Activated CD4-positive, alpha-beta T cell treated with anti-CD3 and anti-CD28 coated beads, Interleukin-2, Interleukin-4, amounts not matched to agents 100 ng/mL and 50 ng/mL, durations not matched to agents 16 hours and 8 hours (primary cell): ENCODE measurements around the gene NACC2.
A peak's percentile ranks its signal among the peaks of the same experiment; 100 is the strongest.

ENCODE experiments used
- DNase-seq: peaks from one replicate; pipeline ENCODE4 v3.0.0-alpha.2; 2020; ENCODE audit warnings: low spot score

Gene NACC2

DNA sequence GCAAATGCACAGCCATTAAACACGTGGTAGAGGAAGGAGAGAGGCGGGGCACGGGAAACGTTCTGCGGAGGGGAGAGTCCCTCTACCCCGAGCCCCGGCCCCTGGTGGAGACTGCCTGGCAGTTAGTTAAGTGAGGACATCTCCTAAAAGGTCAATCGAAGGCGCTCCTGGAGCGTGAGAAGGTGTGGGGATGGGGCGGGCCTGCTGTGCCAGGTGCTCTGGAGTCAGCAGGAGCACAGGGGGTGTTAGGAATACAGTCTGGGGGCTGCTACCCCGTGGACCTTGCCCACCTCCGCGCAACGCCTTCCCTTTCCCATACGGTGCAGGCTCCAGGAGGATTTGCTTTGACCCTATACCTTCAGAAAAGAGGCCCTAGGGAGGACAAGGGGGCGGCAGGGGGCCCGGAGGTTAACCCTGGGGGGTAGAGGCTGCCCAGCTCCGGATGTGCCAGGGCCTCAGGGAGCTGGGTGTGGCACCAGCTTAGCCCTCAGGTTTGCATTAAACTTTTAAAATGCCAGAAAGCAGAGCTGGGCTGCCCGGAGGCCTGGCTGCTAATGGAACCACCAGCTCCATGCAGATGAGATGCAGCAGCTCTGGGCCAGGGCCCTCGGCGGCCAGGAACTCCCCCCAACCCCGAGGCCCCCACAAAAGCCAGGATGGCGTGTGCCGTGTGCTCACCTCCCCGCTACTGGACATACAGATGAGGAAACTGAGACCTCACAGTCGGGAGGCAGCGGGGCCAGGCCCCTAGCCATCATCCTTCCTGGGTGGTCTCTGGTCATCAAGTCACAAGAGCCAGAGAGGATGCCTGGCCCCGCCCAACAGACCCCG, 39.2 kb downstream of the NACC2 start:
- DNase-seq, result no peak

DNA sequence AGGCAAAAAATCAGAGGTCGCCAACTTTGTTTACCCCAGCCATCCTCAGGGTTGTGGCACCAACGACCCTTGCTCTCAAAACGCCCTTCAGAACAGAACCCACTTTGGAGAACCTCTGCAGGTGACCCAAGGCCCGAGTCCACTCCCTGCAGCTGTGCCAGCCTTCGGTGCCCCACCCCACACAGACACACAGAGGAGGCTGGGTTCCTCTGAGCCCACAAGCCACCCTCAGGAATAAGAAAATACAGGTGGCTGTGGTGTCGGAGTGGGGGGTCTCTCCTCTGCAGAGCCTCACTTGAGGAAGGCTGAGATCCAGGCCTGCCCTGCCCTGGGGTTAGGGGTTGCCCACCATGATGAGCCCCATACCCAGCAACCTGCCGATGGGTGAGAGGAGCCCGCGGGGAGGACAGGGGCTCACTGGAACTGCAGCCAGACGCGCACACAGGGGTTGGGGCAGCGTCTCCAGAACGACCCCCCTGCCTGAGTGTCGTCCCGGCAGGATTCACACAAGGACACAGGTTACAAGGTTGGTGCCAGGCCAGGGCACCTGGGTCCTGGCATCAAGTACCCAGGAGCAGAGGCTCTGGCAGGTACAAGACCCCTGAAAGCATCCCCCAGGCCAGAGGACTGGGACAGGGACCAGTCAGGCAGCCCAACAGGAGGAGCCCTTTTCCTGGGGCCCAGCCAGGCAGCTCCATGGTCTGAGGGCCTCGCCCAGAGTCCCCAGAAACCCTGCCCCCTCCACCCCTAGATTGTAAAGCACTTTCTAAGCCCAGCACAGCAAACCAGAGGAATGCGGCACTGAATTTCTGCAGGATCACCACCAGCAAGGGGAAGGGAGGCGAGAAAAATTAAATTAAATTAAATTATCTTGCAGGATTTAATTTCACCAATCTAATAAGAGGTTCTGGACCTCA, 40.0 kb downstream of the NACC2 start:
- no peak for DNase-seq

DNA sequence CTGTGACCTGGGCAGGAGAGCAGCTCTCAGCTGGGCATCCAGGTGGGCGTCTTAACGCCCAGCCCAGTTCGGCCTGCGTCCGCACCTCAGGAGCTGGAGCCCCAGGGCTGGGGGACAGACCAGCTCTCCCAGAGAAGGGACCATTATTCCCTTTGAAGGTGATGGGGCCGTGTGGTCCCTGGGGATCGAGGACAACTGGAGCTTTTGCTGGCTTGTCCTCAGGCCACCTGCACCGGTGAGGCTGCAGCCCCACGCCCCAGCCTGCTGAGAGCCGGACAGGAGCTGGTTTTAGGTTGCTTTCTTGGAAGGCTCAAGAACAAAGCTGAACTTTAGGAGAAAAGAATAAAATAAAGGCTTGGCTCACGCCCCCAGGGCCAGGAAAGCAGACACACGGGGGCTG, 40.9 kb downstream of the NACC2 start:
- DNase-seq, result no peak

DNA sequence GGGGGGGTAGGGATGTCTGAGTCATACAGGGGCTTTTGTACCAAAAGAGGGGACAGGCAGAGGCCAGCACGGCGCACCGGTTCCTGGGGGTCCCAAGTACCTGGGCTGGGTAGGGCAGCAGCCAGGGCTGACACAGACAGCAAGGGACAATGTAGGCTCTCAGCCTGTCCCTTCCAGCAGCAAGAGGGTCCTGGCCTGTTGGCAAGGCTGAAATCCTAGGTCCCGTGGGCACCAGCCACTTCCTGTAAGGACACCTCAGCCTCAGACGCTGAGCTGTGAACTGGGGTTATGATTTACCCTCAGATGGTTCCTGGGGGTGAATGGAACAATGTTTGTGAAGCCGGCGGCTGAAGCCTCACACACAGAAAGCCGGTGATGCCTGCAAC, 41.3 kb downstream of the NACC2 start:
- DNase-seq, result no peak

DNA sequence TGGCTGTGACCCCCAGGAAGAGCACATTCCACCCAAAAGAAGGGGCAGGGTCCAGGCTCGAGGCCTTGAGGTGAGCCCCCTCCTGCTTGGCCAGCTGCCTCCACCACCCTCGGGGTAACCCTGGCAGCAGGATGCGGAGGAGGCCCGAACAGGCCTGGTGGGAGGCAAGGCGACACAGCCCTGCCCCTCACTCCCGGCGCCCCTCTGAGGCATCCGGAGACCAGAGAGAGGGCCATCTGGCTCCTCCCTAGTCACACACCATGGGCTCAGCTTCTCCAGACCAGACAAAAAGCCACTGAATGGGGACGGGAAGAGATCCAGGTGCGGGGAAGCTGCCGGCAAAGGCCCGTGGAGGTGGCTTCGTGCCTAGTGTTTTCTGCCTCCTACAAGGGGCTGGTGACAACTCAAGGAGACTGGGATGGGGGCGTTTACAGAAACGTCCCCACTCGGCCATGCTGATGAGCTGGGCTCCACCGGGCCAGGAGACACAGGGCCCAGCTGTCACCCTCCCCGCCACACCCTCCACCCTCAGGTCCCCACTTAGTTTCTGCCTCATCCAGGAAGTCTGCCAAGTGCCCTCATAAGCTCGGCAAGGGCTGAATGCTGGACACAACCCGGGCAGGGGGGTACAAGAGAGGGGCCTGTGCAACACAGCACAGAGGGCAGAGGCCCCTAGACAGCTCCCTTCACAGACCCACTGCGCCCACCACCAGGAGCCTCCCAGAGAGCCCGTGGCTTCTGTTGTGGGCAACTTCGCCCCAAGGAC, 41.9 kb downstream of the NACC2 start:
- no peak for DNase-seq

DNA sequence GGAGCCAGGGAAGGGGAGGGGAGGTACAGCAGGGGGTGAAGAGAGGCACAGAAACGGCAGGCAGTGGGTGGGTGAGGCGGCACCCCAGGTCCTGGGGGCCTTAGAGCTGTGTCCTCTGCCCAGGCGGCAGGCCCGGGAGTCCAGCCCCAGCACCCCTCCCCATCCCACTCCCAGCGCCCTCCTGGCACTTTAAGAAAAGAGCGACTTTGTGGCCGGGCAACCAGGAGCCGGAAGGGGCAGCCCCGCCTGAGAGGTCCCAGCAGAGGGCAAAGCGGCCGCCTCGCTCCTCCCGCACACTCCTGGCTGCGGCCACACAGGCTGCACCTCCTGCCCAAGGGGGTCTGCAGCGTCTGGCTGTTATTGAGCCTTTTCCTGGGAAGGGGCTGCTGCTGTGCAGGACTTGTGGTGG, 42.6 kb downstream of the NACC2 start:
- no peak for DNase-seq

DNA sequence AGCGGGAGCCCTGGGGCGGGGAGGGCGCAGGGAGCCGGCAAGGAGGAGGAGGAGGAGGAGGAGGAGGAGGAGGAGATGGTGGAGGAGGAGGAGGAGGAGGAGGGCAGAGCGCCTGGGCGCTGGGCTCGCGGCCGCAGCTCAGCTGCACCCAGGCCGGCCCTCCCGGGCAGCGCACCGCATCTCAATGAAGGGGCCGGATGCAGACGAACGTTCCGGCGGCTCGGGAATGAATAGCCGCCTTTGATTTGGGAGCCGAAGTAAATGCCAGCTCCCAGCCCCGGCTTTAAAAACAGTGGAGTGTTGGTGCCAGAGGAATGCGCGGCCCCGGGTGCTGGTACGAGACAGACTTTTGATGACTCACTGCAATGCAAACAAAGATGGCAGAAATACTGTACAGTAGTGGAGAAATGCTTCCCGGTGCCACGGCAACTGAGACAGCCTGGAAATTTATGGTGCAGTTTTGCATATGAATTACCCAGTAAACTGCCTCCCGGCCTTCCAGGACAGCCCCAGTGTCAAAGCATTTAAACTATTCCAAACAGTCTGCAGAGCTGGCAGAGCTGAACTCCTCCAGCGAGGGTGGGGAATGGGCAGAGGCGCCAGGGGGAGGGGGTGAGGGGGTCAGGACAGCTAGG, 43.1 kb downstream of the NACC2 start:
- DNase-seq, result peak; percentile 5

DNA sequence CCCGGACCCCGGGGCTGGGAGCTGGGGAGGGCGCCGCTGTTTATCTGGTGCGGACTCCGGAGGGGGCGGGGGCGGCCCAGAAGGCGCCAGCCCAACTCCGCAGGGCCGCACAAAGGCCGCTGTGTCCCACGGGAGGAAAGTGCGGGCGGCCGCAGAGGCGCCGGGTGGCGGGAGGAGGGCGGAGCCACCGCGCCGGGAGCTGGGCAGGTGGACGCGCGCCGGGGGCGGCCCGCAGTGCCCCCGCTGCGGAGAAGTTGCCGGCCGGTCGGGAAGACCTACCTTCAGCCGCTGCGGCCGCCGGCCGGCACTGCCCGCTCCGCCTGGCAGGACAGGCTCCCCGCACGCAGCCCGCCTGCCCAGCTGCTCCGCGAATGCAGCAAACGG, 43.6 kb downstream of the NACC2 start:
- no peak for DNase-seq

DNA sequence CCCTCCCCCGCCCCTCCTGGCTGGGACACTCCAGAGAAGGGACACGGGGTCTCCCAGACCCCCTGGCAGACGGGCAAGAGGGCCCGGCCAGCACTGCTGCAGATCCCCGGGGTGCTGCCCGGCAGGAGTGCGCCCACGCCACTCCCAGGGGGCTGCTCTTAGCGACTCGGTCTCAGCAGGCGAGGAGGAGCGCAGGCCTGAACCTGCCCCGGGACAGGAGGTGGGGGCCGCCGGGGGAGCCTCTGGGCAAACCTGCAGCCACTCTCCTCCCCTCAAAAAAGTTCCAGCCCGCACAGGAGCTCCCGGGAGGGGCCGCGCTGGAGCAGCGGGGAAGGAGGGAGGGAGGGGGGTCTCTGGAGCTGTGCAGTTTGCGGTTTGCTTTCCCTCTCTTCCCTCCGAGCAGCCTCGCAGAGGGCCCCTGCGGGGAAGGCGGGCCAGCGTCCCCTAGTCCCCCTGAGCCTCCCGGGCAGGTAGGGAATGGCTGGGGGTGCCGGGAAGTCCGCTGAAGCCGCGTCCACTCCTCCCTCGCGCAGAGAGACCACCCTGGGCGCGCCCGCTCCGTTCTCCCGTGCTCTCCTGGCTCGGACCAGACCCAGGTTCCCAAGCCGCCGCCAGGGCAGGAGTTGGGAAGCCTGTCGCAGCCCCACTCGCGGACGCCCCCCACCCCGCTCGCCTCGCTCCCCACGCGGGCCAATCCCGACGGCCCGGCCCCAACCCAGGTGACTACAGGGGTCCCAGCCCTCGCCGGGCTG, 44.2 kb downstream of the NACC2 start:
- no peak for DNase-seq

DNA sequence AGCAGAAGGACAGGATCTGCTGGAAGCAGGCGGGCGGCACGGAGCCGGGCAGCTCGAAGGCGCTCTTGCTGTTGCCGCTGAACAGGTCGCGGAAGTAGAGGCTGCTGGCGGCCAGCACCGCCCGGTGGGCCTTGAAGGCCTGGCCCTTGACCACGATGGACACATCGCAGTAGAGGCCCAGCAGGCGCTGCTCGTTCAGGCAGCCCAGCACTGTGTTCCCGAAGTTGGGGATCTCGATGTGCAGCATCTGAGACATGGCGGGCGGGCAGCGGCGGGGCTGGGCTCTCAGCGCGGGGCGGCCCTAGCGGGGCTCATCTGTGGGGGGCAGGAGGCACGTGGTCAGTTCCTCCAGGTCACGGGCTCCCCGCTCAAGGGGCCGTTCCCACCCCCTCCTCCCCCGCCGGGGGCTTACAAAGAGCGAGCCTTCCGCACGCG, 44.8 kb downstream of the NACC2 start:
- DNase-seq, result no peak

DNA sequence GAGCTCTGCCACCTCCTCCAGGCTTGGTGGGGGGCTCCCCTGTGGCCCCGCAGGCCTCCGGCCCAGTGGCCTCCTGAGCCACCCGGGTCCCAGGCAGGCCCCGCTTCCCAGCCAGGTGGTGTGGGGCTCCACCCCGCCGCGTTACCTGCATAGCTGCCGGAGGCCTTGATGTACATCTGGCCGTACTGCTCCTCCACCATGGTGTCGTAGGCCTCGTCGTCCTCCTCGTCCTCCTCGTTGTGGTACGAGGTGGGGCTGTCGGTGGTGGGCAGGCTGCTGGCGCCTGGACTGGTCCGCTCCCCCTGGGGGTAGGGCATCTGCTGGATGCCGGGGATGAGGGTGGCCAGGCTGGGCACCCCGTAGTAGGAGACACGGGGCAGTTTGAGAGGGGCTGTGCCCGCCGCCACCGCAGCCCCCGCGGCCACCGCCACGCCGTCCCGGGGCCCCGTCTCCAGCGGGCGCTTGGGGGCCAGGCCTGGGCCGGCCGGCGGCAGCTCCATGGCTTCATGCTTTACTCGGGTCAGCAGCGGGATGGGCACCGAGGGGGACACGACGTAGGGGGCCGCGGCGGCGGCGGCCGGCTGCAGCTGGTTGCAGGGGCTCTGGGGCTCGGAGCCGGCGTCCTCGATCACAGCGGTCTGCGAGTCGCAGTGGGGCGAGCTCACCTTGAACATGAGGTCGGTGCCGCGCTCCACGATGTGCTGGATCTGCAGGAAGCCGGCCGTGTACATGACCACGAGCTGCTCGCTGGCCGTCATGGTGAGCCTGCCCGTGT, 45.4 kb downstream of the NACC2 start:
- no peak for DNase-seq

DNA sequence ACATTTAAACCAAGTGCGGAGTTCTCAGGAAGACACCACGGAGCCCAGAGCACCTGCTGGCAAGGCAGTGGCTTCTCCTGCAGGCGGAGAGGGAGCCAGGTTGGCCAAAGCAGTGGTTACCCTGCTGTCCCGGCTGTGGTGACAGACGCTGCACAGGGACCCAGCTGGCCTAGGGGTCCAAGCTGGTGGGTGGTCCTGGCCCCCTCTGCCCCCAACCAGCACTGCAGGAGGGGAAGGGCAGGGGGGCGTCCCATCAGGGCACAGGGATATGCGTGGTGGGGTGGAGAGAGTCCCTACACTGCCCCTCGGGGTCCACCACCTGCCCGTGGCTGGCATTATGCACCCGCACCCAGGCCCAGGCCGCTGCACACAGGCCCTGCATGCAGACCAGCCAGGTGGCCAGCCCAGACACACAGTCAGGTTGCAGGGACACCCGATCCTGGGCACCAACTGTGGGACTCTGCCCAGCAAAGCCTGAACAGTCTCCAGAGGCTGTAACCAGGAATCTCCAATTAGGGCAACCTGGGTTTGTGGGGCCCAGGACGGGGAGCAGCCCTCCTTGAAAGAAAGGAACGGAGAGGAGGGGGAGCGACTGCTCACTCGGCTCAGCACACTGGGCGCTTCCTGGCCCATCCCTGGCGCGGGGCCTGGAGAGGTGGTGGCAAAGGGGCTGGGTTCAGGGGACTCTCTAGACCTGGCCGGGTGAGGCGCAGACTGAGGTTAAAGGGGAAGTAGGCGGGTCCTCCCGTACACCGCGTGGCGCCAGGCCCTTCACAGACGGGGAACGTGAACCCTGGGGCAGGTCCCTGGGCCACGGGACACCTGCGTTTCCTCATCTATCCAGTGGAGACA, 46.3 kb downstream of the NACC2 start:
- DNase-seq, result no peak

DNA sequence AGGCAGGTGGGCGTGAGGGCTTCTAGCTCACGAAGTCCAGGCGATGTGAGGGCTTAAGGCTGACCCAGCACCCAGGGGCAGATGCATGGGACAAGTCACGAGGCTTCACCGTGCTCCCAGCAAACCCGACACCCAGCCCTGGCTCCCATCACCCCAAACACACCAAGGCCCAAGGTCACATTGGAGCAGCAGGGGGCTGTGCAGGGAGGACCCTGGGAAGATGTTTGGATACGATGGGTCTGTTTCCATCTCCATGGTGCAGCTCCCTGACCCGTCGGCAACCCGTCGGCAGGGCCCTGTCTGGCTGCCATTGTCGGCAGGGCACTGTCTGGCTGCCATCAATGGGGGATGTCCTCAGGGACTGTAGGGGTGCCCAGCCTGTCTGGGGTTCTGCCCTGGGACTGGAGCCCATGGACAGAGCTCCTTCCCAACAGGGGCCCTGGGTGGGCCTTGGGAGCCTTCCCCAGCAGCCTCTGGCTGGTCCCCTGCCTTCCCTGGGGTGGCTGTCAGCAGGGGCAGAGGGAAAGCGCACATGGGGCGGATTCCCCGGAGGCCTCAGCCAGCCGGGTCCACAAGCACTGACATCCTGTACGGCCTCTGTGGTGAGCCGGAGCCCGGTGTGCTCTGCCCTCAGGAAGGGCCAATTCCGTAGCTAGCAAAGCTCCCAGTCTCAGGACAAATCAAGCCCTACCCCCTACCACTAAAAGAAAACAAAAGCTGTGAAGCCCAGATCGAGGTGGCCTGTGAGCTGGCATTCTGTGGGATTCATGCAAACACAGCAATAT, 47.1 kb downstream of the NACC2 start:
- no peak for DNase-seq

DNA sequence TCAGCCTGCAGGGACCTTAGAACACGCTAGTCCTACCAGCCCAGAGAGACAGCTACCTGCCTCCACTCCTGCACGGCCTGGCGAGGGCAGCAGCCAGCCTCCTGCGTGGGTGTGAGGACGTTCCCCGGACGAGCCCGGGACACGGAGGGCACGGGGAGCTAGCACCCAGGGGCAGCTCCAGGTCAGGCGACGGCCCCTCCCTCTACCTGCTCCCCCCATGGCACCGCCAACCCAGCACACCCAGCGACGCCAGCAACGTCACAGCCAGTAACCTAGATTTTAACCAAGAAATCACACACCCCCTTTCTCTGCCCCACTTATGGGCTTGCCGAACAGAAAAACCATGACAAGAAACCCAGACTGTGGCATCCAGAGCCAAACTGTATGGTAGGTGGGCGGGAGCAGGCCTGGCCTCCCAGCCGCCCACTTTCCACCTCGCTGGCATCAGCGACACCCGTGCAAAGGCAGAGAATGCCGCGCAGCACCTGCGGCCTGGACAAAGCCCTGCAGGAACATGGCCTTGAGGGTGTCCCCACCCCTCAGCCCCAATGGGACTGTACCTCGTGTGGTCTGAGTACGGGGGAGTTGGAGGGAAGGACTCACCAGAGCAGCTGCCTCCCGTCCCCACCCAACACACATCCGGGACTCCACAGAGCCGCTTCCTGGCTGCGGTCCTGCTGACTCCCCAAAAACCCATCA, 47.9 kb downstream of the NACC2 start:
- DNase-seq, result no peak

DNA sequence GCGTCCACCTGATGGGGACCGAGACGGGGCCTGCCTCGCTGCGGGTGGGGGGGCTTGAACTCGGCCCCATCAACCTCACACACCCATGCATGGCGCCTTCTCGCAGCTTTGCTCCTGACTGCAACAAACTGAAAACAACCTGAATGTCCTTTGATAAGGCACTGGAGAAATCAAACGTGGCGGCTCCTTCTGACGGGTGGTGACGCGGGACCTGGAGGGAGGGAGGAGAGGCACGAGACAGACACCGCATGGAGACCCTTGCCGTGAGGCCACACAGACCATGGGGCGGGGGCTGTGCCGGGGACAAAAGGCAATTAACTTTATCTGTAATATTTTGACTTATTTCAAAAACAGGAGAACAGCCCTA, 48.6 kb downstream of the NACC2 start:
- no peak for DNase-seq

DNA sequence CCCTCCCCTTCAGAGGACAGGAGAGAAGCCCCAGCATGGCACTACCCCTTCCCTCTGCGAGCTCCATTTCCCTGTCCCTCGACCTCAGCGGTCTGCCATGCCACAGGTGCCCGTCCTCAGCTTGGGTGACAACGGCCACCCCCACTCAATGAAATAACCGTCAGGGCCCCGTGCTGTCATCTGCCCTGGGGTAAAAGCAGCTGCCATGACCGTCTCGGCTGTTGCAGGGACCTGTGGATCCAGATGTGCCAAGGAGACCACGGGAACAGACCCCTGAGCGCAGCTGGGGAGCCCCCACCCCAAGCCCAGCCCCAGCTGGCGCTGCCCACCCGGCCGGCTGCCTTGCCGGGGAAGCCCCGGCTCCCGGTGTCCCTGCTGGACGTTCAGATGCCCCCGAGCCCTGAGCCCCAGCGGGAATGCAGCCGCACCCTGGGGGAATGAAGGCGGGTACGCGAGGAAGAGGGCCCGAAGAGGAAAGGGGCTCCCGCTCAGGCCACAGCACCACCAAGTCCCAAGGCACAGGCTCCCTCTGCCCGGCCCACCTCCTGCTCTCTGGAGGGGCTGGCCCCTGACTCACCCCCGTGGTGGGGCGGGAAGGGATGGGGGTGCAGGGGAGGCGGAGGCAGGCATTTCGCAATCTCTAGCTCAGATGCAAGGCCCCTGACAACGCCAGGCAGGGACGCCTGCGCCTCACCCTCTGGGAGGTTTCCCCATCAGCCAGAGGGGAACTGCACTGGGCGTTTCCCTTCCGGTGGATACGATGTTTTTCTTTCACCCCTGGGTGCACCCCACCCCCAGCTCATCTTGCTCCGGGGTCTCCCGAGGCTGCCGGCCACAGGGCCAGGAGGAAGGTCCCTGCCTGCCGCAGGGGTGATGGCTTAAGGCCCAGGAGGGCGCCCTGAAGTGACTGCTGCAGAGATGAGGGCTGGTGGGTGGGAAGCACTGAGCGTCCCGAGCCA, 49.2 kb downstream of the NACC2 start:
- no peak for DNase-seq
